ENCODE results near the gene CLASP1.

- TF ChIP-seq EZH2 (IDR thresholded peaks at IDR 0.05; ENCODE audit: low read length) (no peak), CTCF (optimal IDR thresholded peaks at IDR 0.05 in 1 of 3, IDR thresholded peaks at IDR 0.05 in 1 of 3, conservative IDR thresholded peaks at IDR 0.05 in 1 of 3; ENCODE audit: extremely low read depth in 1 of 3, insufficient read depth in 2 of 3, low read length in 3 of 3) (no peak)
Observed at GRCh38 chr2:121431214-121431613, 218.0 kb downstream of the CLASP1 start.

Measured in keratinocyte (primary cell).